GM11168 (cell line): Measurements from ENCODE around the gene PTPRD.

Experiments used
- in situ Hi-C: fragments of 300-500 bp; cut with MboI; formaldehyde crosslinking; loops from one replicate; pipeline ENCODE4 v1.12.0; 2022; ENCODE audit warnings: low sequenced_read_pairs; ENCODE audit not compliant: unreplicated experiment

The PTPRD gene

GRCh38 chr9:8552732-8553131, 2060.1 kb downstream of the PTPRD start:
- in situ Hi-C loops, result no loop called here

- in situ Hi-C loops, result no loop called here
These were observed 2063.6 kb downstream of the PTPRD start for GRCh38 chr9:8549214-8549613.

- in situ Hi-C loops, result no loop called here
These were observed 2069.6 kb downstream of the PTPRD start for GRCh38 chr9:8543219-8543618.

GRCh38 chr9:8542537-8542936, 2070.3 kb downstream of the PTPRD start:
- in situ Hi-C loops, result no loop called here

- in situ Hi-C loops, result no loop called here
These were observed 2073.1 kb downstream of the PTPRD start for GRCh38 chr9:8539681-8540197.

- in situ Hi-C loops, result no loop called here
These were observed 2076.0 kb downstream of the PTPRD start for GRCh38 chr9:8536845-8537244.

GRCh38 chr9:8534828-8535227, 2078.0 kb downstream of the PTPRD start:
- in situ Hi-C loops, result no loop called here

GRCh38 chr9:8533681-8534080, 2079.1 kb downstream of the PTPRD start:
- in situ Hi-C loops, result no loop called here

GRCh38 chr9:8531826-8532415, 2080.9 kb downstream of the PTPRD start:
- in situ Hi-C loops, result no loop called here

GRCh38 chr9:8521112-8521511, 2091.7 kb downstream of the PTPRD start:
- in situ Hi-C loops, result no loop called here

- in situ Hi-C loops, result no loop called here
These were observed 2097.1 kb downstream of the PTPRD start for GRCh38 chr9:8515748-8516147.

- in situ Hi-C loops, result no loop called here
These were observed 2098.0 kb downstream of the PTPRD start for GRCh38 chr9:8514760-8515159.

GRCh38 chr9:8508671-8509290, 2104.0 kb downstream of the PTPRD start:
- in situ Hi-C loops, result no loop called here

GRCh38 chr9:8494571-8494970, 2118.2 kb downstream of the PTPRD start:
- in situ Hi-C loops, result no loop called here

GRCh38 chr9:8492679-8493078, 2120.1 kb downstream of the PTPRD start:
- in situ Hi-C loops, result no loop called here

- in situ Hi-C loops, result no loop called here
These were observed 2120.8 kb downstream of the PTPRD start for GRCh38 chr9:8492024-8492423.

GRCh38 chr9:8491563-8491962, 2121.2 kb downstream of the PTPRD start:
- in situ Hi-C loops, result no loop called here

- in situ Hi-C loops, result no loop called here
These were observed 2123.0 kb downstream of the PTPRD start for GRCh38 chr9:8489835-8490234.

- in situ Hi-C loops, result no loop called here
These were observed 2126.7 kb downstream of the PTPRD start for GRCh38 chr9:8486095-8486494.

GRCh38 chr9:8484597-8485191, 2128.1 kb downstream of the PTPRD start:
- in situ Hi-C loops, result no loop called here

- in situ Hi-C loops, result no loop called here
These were observed 2135.4 kb downstream of the PTPRD start for GRCh38 chr9:8477450-8477849.

- in situ Hi-C loops, result no loop called here
These were observed 2137.9 kb downstream of the PTPRD start for GRCh38 chr9:8474937-8475336.
